ENCODE measurements around the gene TCF19. TPM values are rescaled to one million over a fixed set of nuclear protein-coding genes. Genes with fewer than 3 reads are reported as not detected.

Gene TCF19
- total RNA-seq, 1 experiment from 2014 or later, result 68.5 TPM

DNA sequence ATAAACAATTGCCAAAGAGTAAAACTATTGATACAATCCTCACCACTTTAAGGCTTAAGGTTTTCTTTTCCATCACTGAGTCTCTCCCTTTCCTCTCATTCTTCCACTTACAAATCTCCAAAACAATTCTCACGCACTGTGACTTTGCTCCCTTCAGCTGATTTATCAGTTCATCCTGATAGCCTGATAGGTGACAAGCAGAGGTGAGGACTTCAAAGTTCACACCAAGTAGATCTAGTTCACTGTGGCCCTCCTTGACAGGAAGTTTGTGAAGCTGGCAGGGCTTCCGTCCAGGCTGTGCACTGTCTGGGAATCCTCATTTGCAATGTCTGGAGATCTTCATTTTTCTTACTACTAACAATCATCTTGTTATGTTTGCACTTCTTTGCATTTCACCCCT, 47.2 kb downstream of the TCF19 start:
- DNase-seq (ENCODE audit: low spot score), result no peak

DNA sequence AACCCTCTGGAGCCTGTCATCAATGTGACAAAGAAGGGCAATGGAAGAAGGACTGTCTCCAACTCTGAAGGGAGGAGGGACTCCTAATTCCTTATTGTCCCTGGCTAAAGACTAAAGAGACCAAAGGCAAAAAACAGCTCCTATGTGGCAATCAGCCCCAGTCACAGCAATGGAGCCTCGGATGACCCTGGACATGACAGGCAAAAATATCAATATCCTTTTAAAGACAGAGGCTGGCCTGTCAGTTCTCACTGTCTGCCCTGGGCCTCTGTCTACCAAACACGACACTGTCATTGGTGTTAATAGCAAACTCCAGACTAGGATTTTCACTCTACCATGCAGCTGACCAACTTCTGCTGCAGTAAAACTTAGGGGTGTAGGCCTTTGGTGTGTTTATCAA, 50.1 kb downstream of the TCF19 start:
- DNase-seq (ENCODE audit: low spot score), result no peak

DNA sequence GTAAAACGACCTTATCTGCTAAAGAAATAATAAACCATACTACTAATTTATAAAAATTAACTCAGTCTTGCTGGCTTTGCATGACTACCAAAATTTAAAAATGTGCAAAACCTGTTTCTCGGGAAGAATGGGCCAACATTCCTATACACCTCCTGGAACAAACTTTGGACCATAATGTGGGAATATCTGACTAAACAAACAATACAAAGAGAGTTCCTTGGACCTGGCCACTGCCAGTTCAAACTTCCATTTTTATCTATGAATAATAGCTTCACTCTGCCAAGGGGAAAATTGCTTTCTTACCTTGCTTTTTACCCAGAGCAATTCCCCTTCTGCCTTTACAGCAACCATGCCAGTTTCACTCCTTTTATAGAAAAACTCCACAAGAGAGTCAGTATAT, 50.7 kb downstream of the TCF19 start:
- DNase-seq (ENCODE audit: low spot score), result no peak

DNA sequence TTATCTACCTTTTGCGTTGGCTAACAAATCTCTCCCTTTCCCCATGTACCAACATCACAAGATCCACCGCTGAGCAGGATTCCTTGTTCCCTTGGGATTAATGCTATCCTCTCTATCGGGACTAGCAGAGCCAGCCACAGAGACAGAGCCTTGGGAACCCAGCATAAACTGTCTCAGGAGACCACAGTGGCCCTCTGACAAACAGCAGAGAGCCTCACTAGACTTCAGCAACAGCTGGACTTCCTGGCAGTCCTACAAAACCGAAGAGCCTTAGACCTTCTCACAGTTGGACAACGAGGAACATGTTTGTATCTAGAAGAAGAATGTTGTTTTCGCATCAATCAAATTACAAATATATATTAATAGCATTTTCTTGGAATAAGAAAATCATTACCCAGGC, 51.7 kb downstream of the TCF19 start:
- no peak for DNase-seq (ENCODE audit: low spot score)

DNA sequence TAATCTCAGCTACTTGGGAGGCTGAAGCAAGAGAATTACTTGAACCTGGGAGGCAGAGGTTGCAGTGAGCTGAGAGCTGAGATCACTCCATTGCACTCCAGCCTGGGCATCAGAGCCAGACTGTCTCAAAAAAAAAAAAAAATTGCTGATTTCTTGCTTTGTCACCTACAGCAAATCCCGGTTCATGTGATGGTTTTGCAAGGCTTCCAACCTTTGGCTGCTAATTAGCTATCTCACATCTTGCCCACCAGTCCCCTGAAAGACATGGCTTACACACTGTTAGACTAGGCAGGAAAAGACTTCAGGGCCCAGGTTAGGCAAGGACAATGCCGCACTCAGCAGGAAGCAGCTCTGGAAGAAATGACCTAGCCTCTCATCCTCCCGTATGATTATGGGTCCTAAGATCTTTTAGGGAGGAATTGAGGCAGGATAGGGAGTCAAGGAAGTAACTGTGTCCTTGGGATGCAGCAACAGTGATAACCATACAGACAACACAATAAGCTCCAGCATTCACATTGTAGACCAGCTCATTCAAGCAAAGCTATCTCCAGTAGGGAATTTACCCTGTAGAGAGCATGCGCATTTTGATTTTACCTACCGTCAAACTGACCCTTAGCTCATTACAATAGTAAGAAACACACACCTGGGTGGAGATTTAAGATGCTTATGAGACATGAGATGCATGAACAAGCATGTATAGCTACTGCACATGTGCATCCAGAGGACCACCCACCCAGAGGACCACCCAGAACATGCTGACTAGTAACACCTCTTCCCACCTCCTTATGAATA, 52.5 kb downstream of the TCF19 start:
- DNase-seq (ENCODE audit: low spot score), result no peak

Other genes with a start within 250 kb of the TCF19 start
- gene VARS2, start 244.4 kb upstream of the TCF19 start, total RNA-seq (2014; rRNA removed; shearing (Covaris generic)), result 25.2 and 28.2 TPM in 2 replicates
- gene SFTA2, start 226.4 kb upstream of the TCF19 start, total RNA-seq (2014; rRNA removed; shearing (Covaris generic)), result not detected in 2 replicates
- 0.43 TPM in 1 of 2 replicates, not detected in the other for gene MUCL3, start 217.6 kb upstream of the TCF19 start, total RNA-seq (2014; rRNA removed; shearing (Covaris generic))
- gene MUC21, start 174.9 kb upstream of the TCF19 start, total RNA-seq (2014; rRNA removed; shearing (Covaris generic)), result not detected in 2 replicates
- 0.14 TPM in 1 of 2 replicates, not detected in the other for gene MUC22, start 148.1 kb upstream of the TCF19 start, total RNA-seq (2014; rRNA removed; shearing (Covaris generic))
- 2.4 TPM in 2 replicates for gene C6orf15, start 46.0 kb upstream of the TCF19 start, total RNA-seq (2014; rRNA removed; shearing (Covaris generic))
- 1.1 and 3.4 TPM in 2 replicates for gene PSORS1C1, start 43.8 kb upstream of the TCF19 start, total RNA-seq (2014; rRNA removed; shearing (Covaris generic))
- not detected in 2 replicates for gene CDSN, start 38.1 kb upstream of the TCF19 start, total RNA-seq (2014; rRNA removed; shearing (Covaris generic))
- not detected in 2 replicates for gene PSORS1C2, start 19.5 kb upstream of the TCF19 start, total RNA-seq (2014; rRNA removed; shearing (Covaris generic))
- 18.9 and 24.8 TPM in 2 replicates for gene CCHCR1, start 787 bp upstream of the TCF19 start, total RNA-seq (2014; rRNA removed; shearing (Covaris generic))
- gene POU5F1, start 12.1 kb downstream of the TCF19 start, total RNA-seq (2014; rRNA removed; shearing (Covaris generic)), result not detected in 2 replicates
- gene HLA-C, start 113.5 kb downstream of the TCF19 start, total RNA-seq (2014; rRNA removed; shearing (Covaris generic)), result 441 and 534 TPM in 2 replicates
- gene HLA-B, start 198.6 kb downstream of the TCF19 start, total RNA-seq (2014; rRNA removed; shearing (Covaris generic)), result 284 and 365 TPM in 2 replicates
- 60.3 and 67.6 TPM in 2 replicates for gene MICA, start 245.0 kb downstream of the TCF19 start, total RNA-seq (2014; rRNA removed; shearing (Covaris generic))

Measured in A172 (cell line).